ENCODE results near the gene SYCP3.

The SYCP3 gene

GRCh38 chr12:101772012-101772775 is 32.9 kb upstream of the SYCP3 start:
- DNase-seq (ENCODE audit: insufficient read length, low spot score) (no peak), FAIRE-seq (no peak)
- TF ChIP-seq CTCF (IDR thresholded peaks at IDR 0.05; ENCODE audit: insufficient read depth, missing control alignments) = no peak

GRCh38 chr12:101769865-101770264 is 30.6 kb upstream of the SYCP3 start:
- no peak for TF ChIP-seq CTCF (IDR thresholded peaks at IDR 0.05; ENCODE audit: insufficient read depth, missing control alignments)
- FAIRE-seq (no peak), DNase-seq (ENCODE audit: insufficient read length, low spot score) (no peak)

GRCh38 chr12:101768781-101769180 is 29.5 kb upstream of the SYCP3 start:
- FAIRE-seq (no peak), DNase-seq (ENCODE audit: insufficient read length, low spot score) (no peak)
- TF ChIP-seq CTCF (IDR thresholded peaks at IDR 0.05; ENCODE audit: insufficient read depth, missing control alignments) = no peak

GRCh38 chr12:101767537-101767936 is 28.3 kb upstream of the SYCP3 start:
- no peak for TF ChIP-seq CTCF (IDR thresholded peaks at IDR 0.05; ENCODE audit: insufficient read depth, missing control alignments)
- FAIRE-seq = no peak
- DNase-seq (ENCODE audit: insufficient read length, low spot score) = no peak

- FAIRE-seq = no peak
- DNase-seq (ENCODE audit: insufficient read length, low spot score) = no peak
- no peak for TF ChIP-seq CTCF (IDR thresholded peaks at IDR 0.05; ENCODE audit: insufficient read depth, missing control alignments)
Measured at GRCh38 chr12:101764051-101764792, 25.0 kb upstream of the SYCP3 start.

GRCh38 chr12:101763246-101763931 is 24.1 kb upstream of the SYCP3 start:
- TF ChIP-seq CTCF (IDR thresholded peaks at IDR 0.05; ENCODE audit: insufficient read depth, missing control alignments) = no peak
- FAIRE-seq (no peak), DNase-seq (ENCODE audit: insufficient read length, low spot score) (no peak)

Measured in D721Med (cell line).